Keratinocyte (primary cell): ENCODE results near the gene KRT2. TPM values are rescaled to one million over a fixed set of nuclear protein-coding genes. Genes with fewer than 3 reads are reported as not detected.

Experiments
- DNase-seq: peaks from one replicate; pipeline ENCODE4 v3.0.0-alpha.2; 2011; ENCODE audit warnings: low read depth, missing footprints, low spot score
- FAIRE-seq: peaks from 2 replicates; lab custom pipeline; 2011; peaks lifted over from hg19 to GRCh38; lab: Jason Lieb, UNC
- H2AFZ ChIP-seq: 2 replicates; pipeline ENCODE4 v1.6.0; 2012; ENCODE audit warnings: low read length, control low read depth, inconsistent platforms; ENCODE audit not compliant: control insufficient read depth
- H3K27ac ChIP-seq: 2 replicates; pipeline ENCODE4 v1.5.1; 2011; ENCODE audit warnings: low read length; ENCODE audit not compliant: control insufficient read depth, insufficient read depth
- H3K27me3 ChIP-seq: 3 replicates; pipeline ENCODE4 v1.6.0; 2011; ENCODE audit warnings: low read length; ENCODE audit not compliant: control insufficient read depth, insufficient read depth; ENCODE audit errors: extremely low read depth
- H3K36me3 ChIP-seq, 2 experiments: 2 replicates in 1 of 2; 3 replicates in 1 of 2; pipeline ENCODE4 v1.5.1; 2011; ENCODE audit warnings: low read length in 2 of 2, mild to moderate bottlenecking in 1 of 2; ENCODE audit not compliant: control insufficient read depth in 2 of 2, insufficient read depth in 2 of 2; ENCODE audit errors: extremely low read depth in 1 of 2
- H3K4me1 ChIP-seq: 3 replicates; pipeline ENCODE4 v1.5.1; 2011; ENCODE audit warnings: low read length; ENCODE audit not compliant: control insufficient read depth, insufficient read depth; ENCODE audit errors: extremely low read depth
- H3K4me2 ChIP-seq: 3 replicates; pipeline ENCODE4 v1.6.0; 2011; ENCODE audit warnings: low read depth, low read length; ENCODE audit not compliant: control insufficient read depth, insufficient read depth; ENCODE audit errors: extremely low read depth
- H3K4me3 ChIP-seq, 3 experiments: fragments of 200-600 bp in 1 of 3; sonication (generic) in 1 of 3; 2 replicates in 2 of 3; 3 replicates in 1 of 3; pipeline ENCODE4 v1.5.1; 2011 to 2016; ENCODE audit warnings: low read length in 3 of 3, mild to moderate bottlenecking in 3 of 3, control low read depth in 2 of 3, inconsistent platforms in 1 of 3, low read depth in 1 of 3, mixed read lengths in 1 of 3, mixed run types in 1 of 3, moderate library complexity in 1 of 3; ENCODE audit not compliant: control insufficient read depth in 2 of 3, insufficient read depth in 2 of 3; ENCODE audit errors: extremely low read depth in 1 of 3
- H3K79me2 ChIP-seq: 2 replicates; pipeline ENCODE4 v1.6.0; 2012; ENCODE audit warnings: low read length; ENCODE audit not compliant: control insufficient read depth, insufficient read depth
- H3K9ac ChIP-seq: 3 replicates; pipeline ENCODE4 v1.6.0; 2011; ENCODE audit warnings: low read length; ENCODE audit not compliant: control insufficient read depth, insufficient read depth; ENCODE audit errors: extremely low read depth
- H3K9me1 ChIP-seq: 3 replicates; pipeline ENCODE4 v1.6.0; 2011; ENCODE audit warnings: low read length; ENCODE audit not compliant: control insufficient read depth, insufficient read depth; ENCODE audit errors: extremely low read depth
- H3K9me3 ChIP-seq: 2 replicates; pipeline ENCODE4 v1.5.1; 2012; ENCODE audit warnings: low read depth, low read length; ENCODE audit not compliant: control insufficient read depth
- H4K20me1 ChIP-seq: 3 replicates; pipeline ENCODE4 v1.6.0; 2011; ENCODE audit warnings: low read length; ENCODE audit not compliant: control insufficient read depth, insufficient read depth; ENCODE audit errors: extremely low read depth
- CTCF ChIP-seq, 3 experiments: IDR thresholded peaks in 1 of 3; conservative IDR thresholded peaks in 1 of 3; optimal IDR thresholded peaks in 1 of 3; 2 replicates in 2 of 3; 3 replicates in 1 of 3; pipeline versions ENCODE3 to v1.5.1; 2011; ENCODE audit warnings: low read length in 3 of 3, mild to moderate bottlenecking in 3 of 3, moderate library complexity in 2 of 3, control low read depth in 1 of 3, inconsistent platforms in 1 of 3; ENCODE audit not compliant: insufficient read depth in 2 of 3; ENCODE audit errors: extremely low read depth in 1 of 3
- EZH2 ChIP-seq: IDR thresholded peaks from one replicate; pipeline ENCODE4 v1.6.1; 2012; ENCODE audit warnings: inconsistent platforms, mild to moderate bottlenecking, low read length, moderate library complexity
- dilution Hi-C: fragments of 300-500 bp; cut with MboI; formaldehyde crosslinking; loops from one replicate; pipeline ENCODE4 v1.7.0; 2020; ENCODE audit warnings: low sequenced_read_pairs; ENCODE audit not compliant: extremely low pct_ligation_motif_present
- polyA plus RNA-seq, 5 experiments: library from polyadenylated mRNA; depleted of rRNA in 3 of 5; stranded (reverse) in 3 of 5; stranded (forward) in 1 of 5; unstranded in 1 of 5; fragments of >200 nt; gene quantifications; 1 replicate in 1 of 5; 2 replicates in 3 of 5; 3 replicates in 1 of 5; pipeline versions ENCODE4 v1.2.1 to v1.2.3, GENCODE V29; 2011 to 2012; ENCODE audit warnings: missing spikeins in 2 of 5, low read depth in 1 of 5, low replicate concordance in 1 of 5

KRT2 gene
- polyA plus RNA-seq, 1 donor (not counting 4 experiments of a cell fraction or from before 2014, with no cell fraction given), result 0.69 TPM

- DNase-seq (no peak), FAIRE-seq (no peak)
- H4K20me1 ChIP-seq, result no peaks in the 10 kb centered on the region
- H3K79me2 ChIP-seq, result no peaks in the 10 kb centered on the region
- no peak overlapping the region for H3K4me2 ChIP-seq
- no peak overlapping the region for H2AFZ ChIP-seq
- H3K27me3 ChIP-seq, result peaks cover 23% of the 10 kb centered on the region
- H3K4me1 ChIP-seq, result no peaks in the 10 kb centered on the region
- H3K9me1 ChIP-seq, result no peaks in the 10 kb centered on the region
- no peaks in the 10 kb centered on the region for H3K9me3 ChIP-seq
- no peaks in the 10 kb centered on the region for H3K36me3 ChIP-seq
- no peak overlapping the region for H3K27ac ChIP-seq
- no peak overlapping the region for H3K4me3 ChIP-seq
- H3K9ac ChIP-seq, result no peak overlapping the region
- TF ChIP-seq CTCF (optimal IDR thresholded peaks at IDR 0.05 in 1 of 3, IDR thresholded peaks at IDR 0.05 in 1 of 3, conservative IDR thresholded peaks at IDR 0.05 in 1 of 3; ENCODE audit: extremely low read depth in 1 of 3, insufficient read depth in 2 of 3, low read length in 3 of 3) (no peak), EZH2 (no peak)
- dilution Hi-C loops, result no loop called here
Observed at GRCh38 chr12:52613384-52614030, 38.5 kb downstream of the KRT2 start.

- H3K9me3 ChIP-seq, result no peaks in the 10 kb centered on the region
- DNase-seq (no peak), FAIRE-seq (no peak)
- H4K20me1 ChIP-seq, result no peaks in the 10 kb centered on the region
- no peaks in the 10 kb centered on the region for H3K4me1 ChIP-seq
- dilution Hi-C loops, result no loop called here
- no peak overlapping the region for H3K4me3 ChIP-seq
- no peaks in the 10 kb centered on the region for H3K36me3 ChIP-seq
- H3K9ac ChIP-seq, result no peak overlapping the region
- H3K9me1 ChIP-seq, result no peaks in the 10 kb centered on the region
- peaks cover 28% of the 10 kb centered on the region for H3K27me3 ChIP-seq
- H3K4me2 ChIP-seq, result no peak overlapping the region
- no peaks in the 10 kb centered on the region for H3K79me2 ChIP-seq
- no peak overlapping the region for H2AFZ ChIP-seq
- H3K27ac ChIP-seq, result no peak overlapping the region
- no peak for TF ChIP-seq CTCF (optimal IDR thresholded peaks at IDR 0.05 in 1 of 3, IDR thresholded peaks at IDR 0.05 in 1 of 3, conservative IDR thresholded peaks at IDR 0.05 in 1 of 3; ENCODE audit: extremely low read depth in 1 of 3, insufficient read depth in 2 of 3, low read length in 3 of 3)
- TF ChIP-seq EZH2, result no peak
Observed at GRCh38 chr12:52612431-52613383, 39.3 kb downstream of the KRT2 start.
